ENCODE measurements around the gene COX14. TPM values are rescaled to one million over a fixed set of nuclear protein-coding genes. Genes with fewer than 3 reads are reported as not detected.

The COX14 gene
- total and polyA plus RNA-seq, 2 donors from 2014 or later: 68.2 to 242 TPM

DNA sequence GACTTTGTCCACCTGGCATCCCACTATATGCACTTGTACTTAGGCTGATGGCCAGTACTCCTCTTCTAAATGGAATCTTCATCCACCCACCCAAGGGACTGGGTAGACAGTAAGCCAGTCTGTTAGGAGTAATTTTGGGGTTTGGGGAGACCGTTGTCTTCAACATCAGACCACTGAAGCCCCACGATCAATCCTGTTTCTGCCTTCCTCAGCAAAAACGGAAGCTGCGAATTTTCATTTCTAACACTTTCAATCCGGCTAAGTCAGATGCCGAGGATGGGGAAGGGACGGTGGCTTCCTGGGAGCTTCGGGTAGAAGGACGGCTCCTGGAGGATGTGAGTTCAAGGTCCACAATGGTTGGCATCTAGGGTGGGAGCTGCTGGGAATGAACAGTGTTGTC lies 24.9 kb upstream of the COX14 start:
- H3K36me3 ChIP-seq (ENCODE audit: control insufficient read depth in 2 of 3, insufficient read depth in 3 of 3, low read length in 3 of 3): peaks cover 10 to 32% (median 29%) of the 10 kb centered on the region in 3 donors
- intact Hi-C loops (cut with DNase I): no loop called here
- H3K27me3 ChIP-seq (ENCODE audit: control insufficient read depth, insufficient read depth, low read length): no peaks in the 10 kb centered on the region
- FAIRE-seq (no peak), DNase-seq (peak in 1 of 5 donors; percentile 15)
- H3K27ac ChIP-seq (ENCODE audit: low read depth in 2 of 2, low read length in 2 of 2): no peak overlapping the region
- peaks cover 0 to 8% (median 4%) of the 10 kb centered on the region in 3 donors for H3K4me1 ChIP-seq (ENCODE audit: control insufficient read depth in 2 of 3, insufficient read depth in 2 of 3, low read depth in 1 of 3, low read length in 3 of 3)
- H3K9ac ChIP-seq (ENCODE audit: low read length in 3 of 3): no peak overlapping the region
- TF ChIP-seq, protein P1, sequence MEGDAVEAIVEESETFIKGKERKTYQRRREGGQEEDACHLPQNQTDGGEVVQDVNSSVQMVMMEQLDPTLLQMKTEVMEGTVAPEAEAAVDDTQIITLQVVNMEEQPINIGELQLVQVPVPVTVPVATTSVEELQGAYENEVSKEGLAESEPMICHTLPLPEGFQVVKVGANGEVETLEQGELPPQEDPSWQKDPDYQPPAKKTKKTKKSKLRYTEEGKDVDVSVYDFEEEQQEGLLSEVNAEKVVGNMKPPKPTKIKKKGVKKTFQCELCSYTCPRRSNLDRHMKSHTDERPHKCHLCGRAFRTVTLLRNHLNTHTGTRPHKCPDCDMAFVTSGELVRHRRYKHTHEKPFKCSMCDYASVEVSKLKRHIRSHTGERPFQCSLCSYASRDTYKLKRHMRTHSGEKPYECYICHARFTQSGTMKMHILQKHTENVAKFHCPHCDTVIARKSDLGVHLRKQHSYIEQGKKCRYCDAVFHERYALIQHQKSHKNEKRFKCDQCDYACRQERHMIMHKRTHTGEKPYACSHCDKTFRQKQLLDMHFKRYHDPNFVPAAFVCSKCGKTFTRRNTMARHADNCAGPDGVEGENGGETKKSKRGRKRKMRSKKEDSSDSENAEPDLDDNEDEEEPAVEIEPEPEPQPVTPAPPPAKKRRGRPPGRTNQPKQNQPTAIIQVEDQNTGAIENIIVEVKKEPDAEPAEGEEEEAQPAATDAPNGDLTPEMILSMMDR (IDR thresholded peaks at IDR 0.05; ENCODE audit: borderline replicate concordance, extremely low read depth, insufficient read depth): no peak
- H3K9me3 ChIP-seq (ENCODE audit: control insufficient read depth in 2 of 3, insufficient read depth in 1 of 3, low read length in 3 of 3): no peaks in the 10 kb centered on the region
- no peak overlapping the region for H3K4me3 ChIP-seq (ENCODE audit: low read length in 3 of 3)

DNA sequence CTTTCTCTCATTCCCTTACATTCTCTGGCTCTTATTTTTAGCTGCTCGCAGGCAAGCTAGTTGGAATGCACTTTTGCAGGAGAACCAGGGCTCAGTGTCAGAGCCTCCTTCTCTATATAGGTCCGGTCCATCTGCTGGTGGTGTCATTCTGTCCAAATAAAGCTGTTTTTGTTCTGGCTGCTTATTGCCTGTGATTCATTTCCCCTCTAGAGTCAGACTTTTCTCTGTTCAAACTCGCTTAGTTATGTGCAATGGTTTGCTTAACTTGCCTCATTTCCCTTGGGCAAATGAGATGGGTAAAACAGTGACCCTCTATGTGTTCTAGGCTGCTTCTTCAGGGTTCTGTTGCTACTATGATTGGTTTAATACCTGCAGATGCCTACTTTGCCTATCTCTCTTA lies 24.0 kb upstream of the COX14 start:
- FAIRE-seq: no peak
- Histone ChIP-seq H3K27me3 (ENCODE audit: control insufficient read depth, insufficient read depth, low read length) (no peaks in the 10 kb centered on the region), H3K27ac (ENCODE audit: low read depth in 2 of 2, low read length in 2 of 2) (no peak overlapping the region), H3K4me1 (ENCODE audit: control insufficient read depth in 2 of 3, insufficient read depth in 2 of 3, low read depth in 1 of 3, low read length in 3 of 3) (peaks cover 0 to 8% (median 4%) of the 10 kb centered on the region in 3 donors), H3K9me3 (ENCODE audit: control insufficient read depth in 2 of 3, insufficient read depth in 1 of 3, low read length in 3 of 3) (no peaks in the 10 kb centered on the region), H3K9ac (ENCODE audit: low read length in 3 of 3) (no peak overlapping the region), H3K4me3 (ENCODE audit: low read length in 3 of 3) (no peak overlapping the region), H3K36me3 (ENCODE audit: control insufficient read depth in 2 of 3, insufficient read depth in 3 of 3, low read length in 3 of 3) (peaks cover 10 to 35% (median 29%) of the 10 kb centered on the region in 3 donors)
- intact Hi-C loops (cut with DNase I): no loop called here
- TF ChIP-seq, protein P1 (IDR thresholded peaks at IDR 0.05; ENCODE audit: borderline replicate concordance, extremely low read depth, insufficient read depth): no peak
- no peak for DNase-seq

DNA sequence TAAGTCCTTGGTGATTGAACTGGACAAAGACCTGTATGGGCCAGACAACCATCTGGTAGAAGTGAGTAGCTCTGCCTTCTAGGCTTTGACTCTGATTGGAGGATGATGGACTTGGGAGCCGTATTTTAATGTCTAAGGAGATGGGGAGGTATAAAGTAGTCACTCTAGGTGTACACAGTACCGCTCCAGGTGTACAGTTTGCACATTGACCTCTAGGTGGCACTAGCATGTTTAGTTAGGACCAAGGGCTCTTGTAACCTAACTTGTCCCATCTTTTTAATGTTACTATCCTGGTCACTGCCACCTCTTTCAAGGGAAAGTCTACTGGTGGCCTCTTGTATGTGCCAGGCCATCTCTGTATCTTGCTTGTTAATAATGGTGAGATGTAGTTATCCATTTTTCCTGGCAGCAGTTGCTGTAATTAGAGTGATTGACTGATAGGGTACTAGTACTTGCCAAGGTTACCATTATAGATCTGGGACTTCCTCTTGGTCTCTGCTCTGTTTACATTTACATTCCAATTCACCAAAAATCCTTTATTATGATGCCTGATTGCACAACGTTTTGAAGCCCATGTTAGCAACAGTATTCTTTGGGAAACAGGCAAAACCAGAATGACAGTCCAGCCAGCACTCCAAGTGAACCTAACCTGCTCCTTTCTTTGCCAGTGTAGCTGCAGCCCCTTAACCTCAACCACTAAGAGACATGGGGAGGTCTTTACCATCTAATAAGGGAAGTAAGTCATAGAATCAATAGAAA lies 23.3 kb upstream of the COX14 start:
- FAIRE-seq (no peak), DNase-seq (peak in 2 of 5 donors; percentile 69 to 77)
- Histone ChIP-seq H3K27me3 (ENCODE audit: control insufficient read depth, insufficient read depth, low read length) (no peaks in the 10 kb centered on the region), H3K27ac (ENCODE audit: low read depth in 2 of 2, low read length in 2 of 2) (no peak overlapping the region), H3K9me3 (ENCODE audit: control insufficient read depth in 2 of 3, insufficient read depth in 1 of 3, low read length in 3 of 3) (no peaks in the 10 kb centered on the region), H3K36me3 (ENCODE audit: control insufficient read depth in 2 of 3, insufficient read depth in 3 of 3, low read length in 3 of 3) (peaks cover 10 to 35% (median 29%) of the 10 kb centered on the region in 3 donors), H3K4me1 (ENCODE audit: control insufficient read depth in 2 of 3, insufficient read depth in 2 of 3, low read depth in 1 of 3, low read length in 3 of 3) (peaks cover 0 to 8% (median 4%) of the 10 kb centered on the region in 3 donors), H3K9ac (ENCODE audit: low read length in 3 of 3) (no peak overlapping the region), H3K4me3 (ENCODE audit: low read length in 3 of 3) (no peak overlapping the region)
- TF ChIP-seq, protein P1 (IDR thresholded peaks at IDR 0.05; ENCODE audit: borderline replicate concordance, extremely low read depth, insufficient read depth): peak; percentile 78
- intact Hi-C loops (cut with DNase I): no loop called here

Data from kidney (tissue), 14 donors.